Measurements from ENCODE around the gene KAT7. TPM values are rescaled to one million over a fixed set of nuclear protein-coding genes. Genes with fewer than 3 reads are reported as not detected.

Gene KAT7
- total RNA-seq, 1 donor from 2014 or later: 12.4 TPM

DNA sequence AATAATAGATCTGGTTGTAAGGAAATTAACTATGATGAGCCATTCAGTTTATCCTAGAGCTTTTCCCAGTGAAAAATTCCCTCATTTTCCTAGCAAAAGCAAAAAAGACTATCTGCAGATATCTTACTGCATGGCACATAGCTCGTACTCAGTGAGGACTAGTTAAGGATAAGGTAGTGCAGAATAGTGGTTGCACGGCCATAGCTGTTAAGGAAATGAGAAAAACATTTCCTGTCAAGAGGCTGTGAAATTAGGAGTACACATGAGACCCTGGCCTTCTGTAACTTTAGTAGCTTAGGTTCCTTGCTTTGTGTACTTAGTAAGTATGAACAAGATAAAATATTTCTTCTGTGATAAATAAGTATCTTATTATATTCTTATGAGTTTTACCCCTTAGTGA, 10.3 kb downstream of the KAT7 start:
- Histone ChIP-seq H3K27me3 (ENCODE audit: control insufficient read depth, insufficient read depth, low read length) (no peaks in the 10 kb centered on the region), H3K4me3 (ENCODE audit: low read depth, low read length) (no peak overlapping the region), H3K36me3 (ENCODE audit: control insufficient read depth, insufficient read depth, low read length) (peaks cover 10% of the 10 kb centered on the region)
- TF ChIP-seq, protein P1, sequence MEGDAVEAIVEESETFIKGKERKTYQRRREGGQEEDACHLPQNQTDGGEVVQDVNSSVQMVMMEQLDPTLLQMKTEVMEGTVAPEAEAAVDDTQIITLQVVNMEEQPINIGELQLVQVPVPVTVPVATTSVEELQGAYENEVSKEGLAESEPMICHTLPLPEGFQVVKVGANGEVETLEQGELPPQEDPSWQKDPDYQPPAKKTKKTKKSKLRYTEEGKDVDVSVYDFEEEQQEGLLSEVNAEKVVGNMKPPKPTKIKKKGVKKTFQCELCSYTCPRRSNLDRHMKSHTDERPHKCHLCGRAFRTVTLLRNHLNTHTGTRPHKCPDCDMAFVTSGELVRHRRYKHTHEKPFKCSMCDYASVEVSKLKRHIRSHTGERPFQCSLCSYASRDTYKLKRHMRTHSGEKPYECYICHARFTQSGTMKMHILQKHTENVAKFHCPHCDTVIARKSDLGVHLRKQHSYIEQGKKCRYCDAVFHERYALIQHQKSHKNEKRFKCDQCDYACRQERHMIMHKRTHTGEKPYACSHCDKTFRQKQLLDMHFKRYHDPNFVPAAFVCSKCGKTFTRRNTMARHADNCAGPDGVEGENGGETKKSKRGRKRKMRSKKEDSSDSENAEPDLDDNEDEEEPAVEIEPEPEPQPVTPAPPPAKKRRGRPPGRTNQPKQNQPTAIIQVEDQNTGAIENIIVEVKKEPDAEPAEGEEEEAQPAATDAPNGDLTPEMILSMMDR (IDR thresholded peaks at IDR 0.05; ENCODE audit: insufficient read depth, low read length, severe bottlenecking): no peak
- FAIRE-seq (no peak), DNase-seq (ENCODE audit: low read depth) (no peak)

DNA sequence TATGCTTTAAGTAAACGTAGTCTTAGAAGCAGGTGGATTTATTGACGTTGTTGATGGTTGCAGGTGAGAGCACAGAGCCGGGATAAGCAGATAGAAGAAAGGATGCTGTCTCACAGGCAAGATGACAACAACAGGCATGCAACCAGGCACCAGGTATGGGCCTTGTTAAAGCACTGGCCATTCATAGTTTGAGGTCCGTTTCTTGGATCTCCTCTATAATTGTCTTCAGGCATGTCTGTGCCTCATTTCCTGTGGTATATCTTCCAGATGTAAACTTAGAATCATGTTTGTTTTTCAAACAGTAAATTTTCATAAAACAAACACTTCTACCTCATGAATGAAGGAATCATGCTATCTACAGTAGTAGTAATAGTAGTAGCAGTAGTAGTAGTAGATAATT, 20.6 kb downstream of the KAT7 start:
- TF ChIP-seq, protein P1 (IDR thresholded peaks at IDR 0.05; ENCODE audit: insufficient read depth, low read length, severe bottlenecking): no peak
- Histone ChIP-seq H3K4me3 (ENCODE audit: low read depth, low read length) (no peak overlapping the region), H3K27me3 (ENCODE audit: control insufficient read depth, insufficient read depth, low read length) (no peaks in the 10 kb centered on the region), H3K36me3 (ENCODE audit: control insufficient read depth, insufficient read depth, low read length) (peaks cover 21% of the 10 kb centered on the region)
- no peak for DNase-seq (ENCODE audit: low read depth)
- peak; percentile 62 for FAIRE-seq

DNA sequence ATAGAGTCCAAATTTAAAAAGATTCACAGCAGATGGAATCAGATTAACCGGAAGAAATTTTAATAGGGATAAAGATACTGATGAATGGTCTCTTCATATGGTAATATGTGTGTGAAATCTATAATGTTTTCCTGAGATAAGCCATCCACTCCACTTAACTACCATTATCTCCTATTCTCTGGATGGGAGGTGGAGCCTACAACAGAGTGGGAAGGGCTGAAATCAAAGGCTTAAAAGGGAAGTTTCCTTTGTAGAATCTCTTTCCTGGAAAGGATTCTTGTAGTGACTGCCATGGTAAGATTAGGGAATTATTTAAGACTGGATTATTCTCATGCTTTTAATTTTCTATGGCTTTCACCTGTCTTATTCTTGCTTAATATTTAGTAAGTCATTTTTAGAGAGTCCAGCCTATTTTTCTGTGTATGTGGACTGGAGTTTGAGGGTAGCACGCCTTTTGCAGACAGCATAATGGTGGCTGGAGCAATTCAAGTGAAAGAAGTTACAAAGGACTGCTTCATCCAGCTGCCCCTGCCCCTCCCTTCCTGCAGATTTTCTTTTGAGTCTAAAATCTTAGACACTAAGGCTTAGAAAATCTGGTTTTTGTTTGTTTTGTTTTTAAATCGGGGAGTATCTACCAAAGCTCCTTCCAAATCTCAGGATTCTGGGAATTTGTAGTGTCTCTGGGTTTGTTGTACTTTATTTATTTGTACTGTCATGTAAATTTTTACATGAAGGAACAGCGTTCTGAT, 26.5 kb downstream of the KAT7 start:
- FAIRE-seq: no peak
- no peak for DNase-seq (ENCODE audit: low read depth)
- TF ChIP-seq, protein P1 (IDR thresholded peaks at IDR 0.05; ENCODE audit: insufficient read depth, low read length, severe bottlenecking): no peak

DNA sequence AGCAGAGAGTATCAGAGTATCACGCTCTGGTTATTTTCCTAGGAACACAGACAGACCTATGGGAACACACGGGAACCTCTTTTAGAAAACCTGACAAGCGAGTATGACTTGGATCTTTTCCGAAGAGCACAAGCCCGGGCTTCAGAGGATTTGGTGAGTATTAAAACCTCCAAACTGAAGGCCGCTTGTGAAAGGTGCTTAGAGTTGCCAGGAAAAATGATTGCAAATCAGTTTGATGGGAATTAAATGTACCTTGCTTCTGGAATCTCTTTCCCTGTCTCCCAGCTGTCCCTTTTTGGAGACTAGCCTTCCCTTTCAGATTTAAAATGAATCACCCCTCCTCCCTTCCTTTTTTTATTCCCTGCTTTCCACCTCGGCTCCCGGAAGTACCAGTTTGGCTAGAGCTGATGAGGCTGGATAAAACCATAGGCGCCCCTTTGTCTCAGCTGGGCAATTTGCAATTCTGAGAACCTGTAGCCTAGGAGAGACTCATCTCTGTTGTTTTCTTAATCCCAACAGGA, 27.3 kb downstream of the KAT7 start:
- TF ChIP-seq, protein P1 (IDR thresholded peaks at IDR 0.05; ENCODE audit: insufficient read depth, low read length, severe bottlenecking): no peak
- DNase-seq (ENCODE audit: low read depth) (peak; percentile 44), FAIRE-seq (no peak)
- Histone ChIP-seq H3K27me3 (ENCODE audit: control insufficient read depth, insufficient read depth, low read length) (no peaks in the 10 kb centered on the region), H3K4me3 (ENCODE audit: low read depth, low read length) (no peak overlapping the region), H3K36me3 (ENCODE audit: control insufficient read depth, insufficient read depth, low read length) (peaks cover 11% of the 10 kb centered on the region)

More for the DNA sequence above, 26.5 kb downstream of the KAT7 start:
- Histone ChIP-seq H3K4me3 (ENCODE audit: low read depth, low read length) (no peak overlapping the region), H3K27me3 (ENCODE audit: control insufficient read depth, insufficient read depth, low read length) (no peaks in the 10 kb centered on the region), H3K36me3 (ENCODE audit: control insufficient read depth, insufficient read depth, low read length) (peaks cover 10% of the 10 kb centered on the region)

DNA sequence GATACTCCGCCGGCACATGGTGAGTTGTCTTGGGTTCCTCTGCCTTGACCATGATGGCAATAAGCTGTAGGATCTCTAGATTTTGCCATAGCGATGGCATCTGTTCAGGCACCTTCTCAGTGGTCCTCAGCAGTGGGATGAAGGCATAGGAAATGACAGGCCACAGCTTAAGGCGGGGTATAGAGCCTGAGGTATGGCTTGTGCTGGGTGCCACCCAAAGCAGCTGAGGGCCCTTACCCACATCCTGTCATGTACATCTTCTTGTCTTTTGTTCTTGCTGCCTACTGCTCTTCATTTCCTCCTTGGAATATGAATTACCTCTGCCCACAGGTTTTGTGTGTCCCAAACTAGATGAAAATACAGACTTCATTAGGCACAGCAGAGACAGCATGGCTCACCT, 29.5 kb downstream of the KAT7 start:
- no peaks in the 10 kb centered on the region for H3K27me3 ChIP-seq (ENCODE audit: control insufficient read depth, insufficient read depth, low read length)
- H3K4me3 ChIP-seq (ENCODE audit: low read depth, low read length): no peak overlapping the region
- TF ChIP-seq, protein P1 (IDR thresholded peaks at IDR 0.05; ENCODE audit: insufficient read depth, low read length, severe bottlenecking): no peak
- H3K36me3 ChIP-seq (ENCODE audit: control insufficient read depth, insufficient read depth, low read length): peaks cover 9% of the 10 kb centered on the region
- DNase-seq (ENCODE audit: low read depth) (no peak), FAIRE-seq (no peak)
